ENCODE results near the gene WRNIP1.

DNA sequence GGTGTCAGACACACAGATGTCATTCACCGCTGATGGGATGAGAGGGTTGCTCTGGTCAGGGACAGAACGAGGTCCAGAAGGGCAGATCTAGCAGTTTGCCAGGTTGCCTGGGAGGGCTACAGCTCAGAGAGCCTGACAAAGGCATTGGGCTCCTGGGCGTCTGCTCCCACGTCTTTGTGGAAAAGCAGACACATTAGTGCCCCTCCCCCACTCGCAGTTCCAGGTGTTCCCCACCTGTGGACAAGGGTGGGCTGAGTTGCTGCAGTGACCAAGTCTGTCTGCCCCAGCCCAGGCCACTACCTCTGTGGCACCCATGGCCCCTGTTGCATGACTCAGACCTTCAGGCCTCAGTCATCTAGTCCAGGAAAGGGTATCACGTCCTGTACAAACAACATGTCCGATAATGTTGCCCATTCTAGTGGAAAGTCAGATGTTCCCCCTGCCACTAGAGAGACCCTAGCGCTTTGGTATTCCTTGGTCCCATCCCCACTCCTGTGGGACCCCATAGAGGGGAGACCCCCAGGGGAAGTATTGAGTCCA is 37.4 kb downstream of the WRNIP1 start:
- no peak for TF ChIP-seq POLR2A (IDR thresholded peaks at IDR 0.05)
- TF ChIP-seq, protein P1, sequence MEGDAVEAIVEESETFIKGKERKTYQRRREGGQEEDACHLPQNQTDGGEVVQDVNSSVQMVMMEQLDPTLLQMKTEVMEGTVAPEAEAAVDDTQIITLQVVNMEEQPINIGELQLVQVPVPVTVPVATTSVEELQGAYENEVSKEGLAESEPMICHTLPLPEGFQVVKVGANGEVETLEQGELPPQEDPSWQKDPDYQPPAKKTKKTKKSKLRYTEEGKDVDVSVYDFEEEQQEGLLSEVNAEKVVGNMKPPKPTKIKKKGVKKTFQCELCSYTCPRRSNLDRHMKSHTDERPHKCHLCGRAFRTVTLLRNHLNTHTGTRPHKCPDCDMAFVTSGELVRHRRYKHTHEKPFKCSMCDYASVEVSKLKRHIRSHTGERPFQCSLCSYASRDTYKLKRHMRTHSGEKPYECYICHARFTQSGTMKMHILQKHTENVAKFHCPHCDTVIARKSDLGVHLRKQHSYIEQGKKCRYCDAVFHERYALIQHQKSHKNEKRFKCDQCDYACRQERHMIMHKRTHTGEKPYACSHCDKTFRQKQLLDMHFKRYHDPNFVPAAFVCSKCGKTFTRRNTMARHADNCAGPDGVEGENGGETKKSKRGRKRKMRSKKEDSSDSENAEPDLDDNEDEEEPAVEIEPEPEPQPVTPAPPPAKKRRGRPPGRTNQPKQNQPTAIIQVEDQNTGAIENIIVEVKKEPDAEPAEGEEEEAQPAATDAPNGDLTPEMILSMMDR (IDR thresholded peaks at IDR 0.05) = no peak
